GM18951 (cell line): ENCODE data around the gene GOLGA8A.
"Not testable (repeated sequence)": the region's sequence is repeated elsewhere in the genome, so short reads cannot be mapped to it uniquely, and the experiment has no call there.

Source experiments
- POLR2A ChIP-seq: IDR thresholded peaks from 4 replicates; pipeline ENCODE4 v1.6.1; 2011; ENCODE audit warnings: mild to moderate bottlenecking; ENCODE audit not compliant: insufficient read length, insufficient read depth; ENCODE audit errors: extremely low read depth
- in situ Hi-C: fragments of 300-500 bp; cut with MboI; formaldehyde crosslinking; loops from one replicate; pipeline ENCODE4 v1.12.0; 2022; ENCODE audit warnings: low sequenced_read_pairs, mixed read lengths, inconsistent platforms; ENCODE audit not compliant: unreplicated experiment

The GOLGA8A gene

GRCh38 chr15:34436126-34436955 lies 1.3 kb downstream of the GOLGA8A start:
- in situ Hi-C loops: no loop called here
- no peak for TF ChIP-seq POLR2A

GRCh38 chr15:34435658-34436057 lies 1.9 kb downstream of the GOLGA8A start:
- no peak for TF ChIP-seq POLR2A
- in situ Hi-C loops: no loop called here

DNA sequence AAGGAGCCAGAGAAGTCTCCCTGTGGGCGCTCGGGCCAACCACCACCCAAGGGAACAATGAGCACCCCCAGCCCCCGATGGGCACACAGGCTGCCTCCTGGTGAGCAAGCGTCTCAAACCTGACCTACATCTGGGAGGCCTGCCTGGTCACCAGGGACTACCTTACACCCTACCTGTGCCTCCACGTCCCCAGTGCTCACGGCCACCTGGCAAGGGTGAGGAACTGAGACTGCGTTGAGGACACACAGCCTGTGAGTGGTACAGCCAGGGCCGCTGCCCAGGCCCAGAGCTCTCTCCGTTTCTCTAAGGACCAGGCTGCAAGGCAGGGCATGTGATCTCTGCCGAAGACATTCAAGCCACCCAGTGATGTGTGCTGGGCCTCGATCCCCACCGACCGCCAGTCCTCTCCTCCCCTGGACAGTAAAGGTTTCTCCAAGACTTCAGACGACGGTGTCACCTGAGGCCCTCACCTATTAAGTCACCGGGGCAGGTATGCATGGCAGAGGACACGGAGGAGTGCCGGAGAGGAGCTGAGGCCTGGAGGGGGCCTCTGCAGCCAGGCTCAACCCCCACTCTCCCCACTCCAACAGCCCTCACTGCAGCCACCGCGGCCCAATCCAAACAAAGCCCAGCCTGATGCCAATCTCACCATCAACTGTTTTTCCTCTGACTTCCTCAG lies 2.8 kb downstream of the GOLGA8A start:
- no peak for TF ChIP-seq POLR2A
- in situ Hi-C loops: no loop called here

DNA sequence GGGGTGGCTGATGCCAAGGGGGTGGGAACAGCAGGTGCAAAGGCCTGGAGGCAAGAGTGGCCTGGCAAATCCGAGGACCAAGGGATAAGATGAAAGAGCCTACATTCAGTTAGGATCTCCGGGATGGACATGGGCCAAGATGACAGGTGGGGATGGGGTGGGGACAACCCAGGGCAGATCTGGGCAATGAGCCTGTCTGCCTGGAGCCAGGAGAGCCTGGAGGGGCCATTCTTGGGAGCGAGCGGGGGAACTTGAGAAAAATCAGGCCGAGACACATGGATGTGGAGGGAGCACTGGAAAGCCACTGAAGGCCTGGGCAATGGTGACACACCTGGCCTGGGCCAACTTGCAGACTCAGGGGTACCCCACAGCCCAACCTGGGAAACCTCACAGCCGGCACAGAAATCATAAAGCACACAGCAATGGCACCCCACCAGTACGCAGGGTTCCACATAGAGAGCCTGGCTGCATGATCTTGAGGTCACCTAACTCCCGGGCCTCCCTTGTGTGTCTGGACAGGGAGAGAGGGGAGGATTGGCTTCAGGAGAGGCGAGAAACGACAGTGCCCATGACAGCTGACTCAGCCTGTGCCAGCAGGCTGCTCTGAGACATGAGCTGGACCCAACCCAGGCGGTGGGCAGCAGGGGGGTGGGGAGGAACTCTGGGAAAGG lies 3.5 kb downstream of the GOLGA8A start:
- in situ Hi-C loops: not testable (repeated sequence)

DNA sequence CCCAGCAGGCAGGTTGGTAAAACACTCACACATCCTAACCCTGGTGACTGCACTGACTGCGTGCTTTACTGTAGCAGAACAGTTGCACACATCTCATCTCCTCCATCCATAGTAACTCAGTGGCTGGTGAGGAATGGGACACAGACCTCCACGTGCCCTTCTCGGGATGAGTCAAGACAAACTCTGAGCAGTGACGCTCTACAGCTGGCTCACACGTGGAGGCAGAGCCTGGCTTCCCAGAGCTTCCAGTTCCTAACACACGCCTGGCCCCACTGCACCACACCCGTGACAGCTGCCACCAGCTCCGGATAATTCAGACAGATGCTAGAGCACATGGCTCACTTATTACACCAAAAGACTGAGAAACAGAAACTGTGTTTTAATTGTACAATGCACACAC lies 7.0 kb downstream of the GOLGA8A start:
- in situ Hi-C loops: not testable (repeated sequence)

GRCh38 chr15:34423425-34424090 lies 14.1 kb downstream of the GOLGA8A start:
- in situ Hi-C loops: not testable (repeated sequence)

- in situ Hi-C loops: not testable (repeated sequence)
Observed at GRCh38 chr15:34420953-34421352, 16.7 kb downstream of the GOLGA8A start.

DNA sequence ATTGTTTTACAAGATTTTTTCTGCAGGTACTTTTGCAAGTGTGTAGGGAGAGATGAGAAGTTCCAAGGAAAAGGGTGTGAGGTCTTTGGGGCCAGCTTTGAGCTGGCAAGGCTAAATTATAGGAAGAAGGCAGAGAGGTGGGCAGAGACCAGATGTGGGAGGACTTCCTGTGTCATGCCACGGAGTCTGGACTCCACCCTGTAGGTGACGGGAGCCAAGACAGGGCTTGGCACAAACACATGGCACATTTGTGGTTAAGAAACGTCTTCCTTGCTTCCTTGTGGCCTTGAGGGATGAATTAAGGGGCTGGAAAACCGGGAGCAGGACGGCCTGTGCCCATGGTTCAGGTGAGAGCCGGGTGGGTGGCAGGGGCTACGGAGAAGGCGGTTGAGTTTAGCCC lies 19.2 kb downstream of the GOLGA8A start:
- in situ Hi-C loops: not testable (repeated sequence)

- in situ Hi-C loops: not testable (repeated sequence)
Observed at GRCh38 chr15:34409511-34409910, 28.1 kb downstream of the GOLGA8A start.

GRCh38 chr15:34408973-34409372 lies 28.6 kb downstream of the GOLGA8A start:
- in situ Hi-C loops: not testable (repeated sequence)

DNA sequence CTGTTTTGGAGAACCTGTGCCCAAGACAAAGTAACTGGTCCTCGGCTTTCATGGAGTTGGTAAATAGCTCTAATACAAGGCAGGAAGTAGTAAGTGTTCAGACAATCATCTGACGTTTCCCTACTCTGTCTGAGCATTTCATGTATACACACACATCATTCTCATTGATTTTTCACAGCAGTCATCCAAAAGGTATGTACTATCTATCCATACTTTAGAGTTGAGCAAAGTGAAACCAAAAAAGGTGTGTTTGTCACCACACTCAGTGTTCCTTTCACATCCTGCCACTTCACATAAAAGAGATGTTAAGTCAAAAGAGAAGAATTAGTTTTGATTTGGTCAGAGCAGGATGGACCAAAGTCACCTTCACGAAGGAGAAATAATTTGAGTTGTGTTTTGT lies 33.7 kb downstream of the GOLGA8A start:
- in situ Hi-C loops: not testable (repeated sequence)

- in situ Hi-C loops: not testable (repeated sequence)
Observed at GRCh38 chr15:34403160-34403598, 34.4 kb downstream of the GOLGA8A start.

DNA sequence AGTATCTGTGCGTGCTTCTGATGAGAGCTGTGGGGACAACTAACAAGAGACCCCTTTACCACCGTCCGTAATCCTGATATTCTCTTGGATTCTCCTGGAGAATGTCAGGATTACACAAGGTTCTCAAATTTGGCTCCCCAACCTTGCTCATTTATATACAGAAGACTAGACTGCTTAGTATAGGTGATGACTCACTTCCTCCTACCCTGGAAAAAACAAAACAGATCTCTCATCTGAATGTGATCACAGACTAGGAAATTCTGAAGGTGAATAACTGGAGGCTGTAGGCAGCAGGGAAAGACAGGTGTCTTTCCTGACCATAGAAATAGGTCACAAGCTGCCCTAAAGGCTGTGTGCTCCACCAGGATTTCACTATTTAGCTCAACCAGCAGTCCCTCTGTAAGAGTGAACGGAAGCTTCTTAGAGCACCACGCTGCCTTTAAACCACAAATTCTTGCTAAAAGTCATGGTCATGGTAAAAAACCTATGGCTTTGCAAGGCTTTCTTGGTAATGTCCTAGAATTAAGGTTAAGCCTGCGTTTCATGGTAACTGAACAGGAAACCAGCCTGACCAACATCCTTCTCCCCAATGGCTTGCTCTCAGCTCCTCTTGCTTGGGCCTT lies 39.9 kb downstream of the GOLGA8A start:
- in situ Hi-C loops: not testable (repeated sequence)

- in situ Hi-C loops: not testable (repeated sequence)
Observed at GRCh38 chr15:34392981-34393380, 44.6 kb downstream of the GOLGA8A start.

- in situ Hi-C loops: not testable (repeated sequence)
Observed at GRCh38 chr15:34389594-34390086, 48.0 kb downstream of the GOLGA8A start.
